HG02763 (cell line): ENCODE results near the gene TMEM129.

Experiments used
- ATAC-seq: cut with Tn5 transposase; IDR thresholded peaks from one replicate; pipeline ENCODE4 v1.9.1; 2021; ENCODE audit warnings: mild to moderate bottlenecking, moderate library complexity; ENCODE audit not compliant: unreplicated experiment

TMEM129 gene

GRCh38 chr4:1745165-1745564, 24.0 kb upstream of the TMEM129 start:
- ATAC-seq = no peak

DNA sequence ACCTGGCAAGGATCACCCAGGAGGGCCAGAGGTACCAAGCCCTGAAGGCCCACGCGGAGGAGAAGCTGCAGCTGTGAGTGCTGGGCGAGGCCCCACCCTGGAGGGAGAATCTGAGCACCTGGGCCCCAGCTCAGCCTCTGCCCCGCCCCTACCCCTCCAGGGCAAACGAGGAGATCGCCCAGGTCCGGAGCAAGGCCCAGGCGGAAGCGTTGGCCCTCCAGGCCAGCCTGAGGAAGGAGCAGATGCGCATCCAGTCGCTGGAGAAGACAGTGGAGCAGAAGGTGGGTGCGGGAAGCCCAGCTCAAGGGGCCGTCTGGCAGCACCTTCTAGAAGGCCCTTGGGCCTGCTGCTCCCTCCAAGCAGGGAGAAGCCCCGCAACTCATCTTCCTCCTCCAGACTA, 23.4 kb upstream of the TMEM129 start:
- no peak for ATAC-seq

DNA sequence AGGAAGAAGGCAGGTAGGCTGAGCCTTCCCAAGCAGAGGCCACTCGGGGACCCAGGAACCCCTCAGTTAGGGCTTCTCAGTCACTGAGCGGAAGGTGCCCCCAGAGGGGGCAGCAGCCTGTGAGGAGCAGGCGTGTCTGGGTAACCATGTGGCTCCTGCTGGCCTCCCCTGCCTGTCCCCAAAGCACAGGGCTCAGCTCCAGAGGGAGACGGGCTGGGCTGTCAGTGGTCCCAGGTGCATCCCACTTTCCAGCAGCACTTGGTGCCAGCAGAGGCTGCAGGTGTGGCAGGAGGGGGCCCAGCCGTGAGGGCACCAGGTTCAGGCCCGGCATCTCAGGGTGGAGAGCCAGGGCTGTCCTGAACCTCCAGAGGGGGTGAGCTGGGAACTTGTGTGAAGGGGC, 22.9 kb upstream of the TMEM129 start:
- ATAC-seq = no peak

- ATAC-seq = no peak
Measured at GRCh38 chr4:1743551-1743950, 22.4 kb upstream of the TMEM129 start.

GRCh38 chr4:1741208-1741607, 20.1 kb upstream of the TMEM129 start:
- no peak for ATAC-seq

- ATAC-seq = no peak
Measured at GRCh38 chr4:1740021-1740545, 19.0 kb upstream of the TMEM129 start.

DNA sequence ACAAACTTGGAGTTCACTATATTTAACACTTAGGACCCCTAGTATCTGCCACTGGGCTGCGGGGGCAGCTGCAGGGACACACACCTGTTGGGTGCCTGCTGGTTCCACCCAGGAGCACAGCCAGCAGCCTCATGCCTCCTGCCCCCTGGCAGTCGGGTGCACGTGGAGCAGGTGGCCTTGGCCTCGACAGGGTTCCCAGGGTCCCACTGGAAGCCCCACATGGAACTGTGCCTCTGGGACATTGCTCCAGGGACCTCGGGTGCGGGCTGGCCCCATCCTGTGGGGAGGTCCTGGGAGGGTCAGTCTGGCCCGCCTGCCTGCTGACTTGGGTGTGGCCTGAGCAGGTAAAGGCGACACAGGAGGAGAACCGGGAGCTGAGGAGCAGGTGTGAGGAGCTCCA, 18.2 kb upstream of the TMEM129 start:
- ATAC-seq = no peak

DNA sequence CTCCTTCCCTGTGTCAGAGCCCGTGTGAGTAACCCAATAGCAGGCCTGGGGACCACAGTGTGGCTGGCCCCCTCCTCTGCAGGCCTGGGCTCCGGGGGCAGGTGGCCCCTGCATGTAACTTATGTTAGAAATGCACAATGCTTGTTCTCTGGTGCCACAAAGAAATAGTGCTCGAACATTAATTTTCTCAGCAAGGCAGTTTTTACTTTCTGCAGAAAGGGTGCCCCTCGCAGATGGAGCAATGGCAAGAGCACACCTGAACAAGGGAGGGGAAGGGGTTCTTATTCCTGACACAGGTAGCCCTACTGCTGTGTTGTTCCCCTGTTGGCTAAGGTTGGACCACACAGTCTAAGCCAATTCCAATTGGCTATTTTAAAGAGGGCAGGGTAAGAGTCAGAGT, 17.3 kb upstream of the TMEM129 start:
- no peak for ATAC-seq

DNA sequence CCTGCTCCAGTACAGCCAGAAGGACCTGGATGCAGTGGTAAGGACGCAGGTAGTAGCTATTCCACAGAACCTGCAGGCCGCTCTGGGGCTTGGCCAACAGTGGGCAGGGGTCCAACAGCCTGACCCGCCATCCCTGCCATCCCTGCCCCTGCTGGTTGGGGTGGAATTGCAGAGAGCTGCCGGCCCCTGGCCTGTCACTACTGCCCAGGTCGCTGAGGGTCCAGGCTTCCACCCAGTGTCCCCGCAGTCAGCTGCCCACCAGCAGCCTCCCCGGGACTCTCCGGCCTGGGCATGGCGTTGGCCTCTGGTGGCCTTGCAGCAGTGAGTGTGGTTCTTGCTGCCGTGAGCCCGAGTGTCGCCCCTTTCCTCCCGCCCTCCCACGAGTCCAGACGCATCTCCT, 16.5 kb upstream of the TMEM129 start:
- ATAC-seq = no peak

DNA sequence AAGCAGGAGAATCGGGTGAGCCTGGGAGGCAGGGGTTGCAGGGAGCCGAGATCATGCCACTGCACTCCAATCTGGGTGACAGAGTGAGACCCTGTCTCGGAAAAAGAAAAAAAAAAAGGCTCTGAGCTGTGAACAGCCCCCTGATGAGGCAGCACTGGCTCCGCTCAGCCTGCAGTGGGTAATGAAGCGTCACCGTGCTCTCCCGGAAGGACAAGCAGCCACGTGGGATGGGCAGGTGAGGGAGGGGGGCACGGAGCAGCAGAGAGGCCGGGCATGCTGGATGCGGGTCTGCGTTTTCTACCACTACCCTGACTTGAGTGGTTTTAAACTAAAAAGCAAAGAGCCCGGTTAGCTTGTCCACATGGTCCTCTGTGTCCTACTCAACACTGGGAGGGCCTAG, 15.7 kb upstream of the TMEM129 start:
- ATAC-seq = no peak

DNA sequence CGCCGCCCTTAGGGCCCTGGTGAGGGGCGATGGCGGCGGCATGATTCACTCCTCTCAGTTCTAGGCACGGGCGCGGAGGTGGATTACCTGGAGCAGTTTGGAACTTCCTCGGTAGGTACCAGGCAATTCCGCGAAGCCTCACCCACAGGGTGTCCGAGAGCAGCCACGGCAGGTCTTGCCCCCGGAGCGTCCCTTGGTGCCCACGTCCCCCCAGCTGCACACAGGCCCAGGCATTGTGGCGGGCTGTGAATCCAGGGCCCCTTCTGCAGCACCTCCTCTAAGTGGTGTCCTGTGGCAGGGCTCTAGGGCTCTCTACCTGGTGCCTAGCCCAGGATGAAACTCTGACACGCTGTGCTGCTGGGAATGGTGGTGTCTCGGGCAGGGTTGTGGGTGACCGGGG, 14.1 kb upstream of the TMEM129 start:
- ATAC-seq = no peak

- no peak for ATAC-seq
Measured at GRCh38 chr4:1732911-1733310, 11.8 kb upstream of the TMEM129 start.

- ATAC-seq = no peak
Measured at GRCh38 chr4:1731180-1731579, 10.1 kb upstream of the TMEM129 start.

GRCh38 chr4:1730532-1731135, 9.5 kb upstream of the TMEM129 start:
- no peak for ATAC-seq

GRCh38 chr4:1728061-1728980, 7.2 kb upstream of the TMEM129 start:
- no peak for ATAC-seq

DNA sequence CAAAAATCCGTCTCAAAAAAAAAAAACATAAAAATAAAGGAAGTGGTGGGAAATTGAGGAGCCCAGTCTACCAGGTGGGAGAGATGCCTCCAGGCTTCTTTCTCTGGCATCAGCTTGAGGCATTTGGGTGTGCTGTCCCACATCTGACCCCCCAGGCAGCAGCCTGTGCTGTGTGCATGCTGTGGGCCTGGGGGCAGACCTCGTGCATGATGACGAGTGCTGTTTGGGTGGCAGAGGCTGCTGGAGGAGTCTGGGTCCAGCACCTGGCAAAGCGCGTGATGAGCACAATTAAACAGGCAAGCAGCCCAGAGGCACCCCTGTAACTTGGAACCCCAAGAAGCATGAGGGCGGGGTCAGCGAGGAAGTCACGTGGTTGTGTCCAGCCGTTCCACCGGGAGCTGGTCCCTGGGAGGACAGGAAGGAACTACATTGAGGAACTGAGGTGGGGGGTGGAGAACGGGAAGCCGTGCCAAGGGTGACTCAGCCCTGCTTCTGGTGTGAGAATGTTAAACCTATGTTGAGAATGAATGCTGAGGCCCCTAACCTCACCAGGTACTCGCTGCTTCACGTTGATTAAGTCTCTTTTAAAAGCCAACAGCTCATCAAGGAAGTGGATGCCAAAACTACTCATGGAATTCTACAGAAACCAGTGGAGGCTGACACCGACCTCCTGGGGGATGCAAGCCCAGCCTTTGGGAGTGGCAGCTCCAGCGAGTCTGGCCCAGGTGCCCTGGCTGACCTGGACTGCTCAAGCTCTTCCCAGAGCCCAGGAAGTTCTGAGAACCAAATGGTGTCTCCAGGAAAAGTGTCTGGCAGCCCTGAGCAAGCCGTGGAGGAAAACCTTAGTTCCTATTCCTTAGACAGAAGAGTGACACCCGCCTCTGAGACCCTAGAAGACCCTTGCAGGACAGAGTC, 6.3 kb upstream of the TMEM129 start:
- no peak for ATAC-seq

- no peak for ATAC-seq
Measured at GRCh38 chr4:1726146-1726934, 5.2 kb upstream of the TMEM129 start.

GRCh38 chr4:1725521-1725920, 4.4 kb upstream of the TMEM129 start:
- no peak for ATAC-seq

GRCh38 chr4:1723131-1723801, 2.1 kb upstream of the TMEM129 start:
- no peak for ATAC-seq
